Measurements from ENCODE around the gene ARFGEF2. TPM values are rescaled to one million over a fixed set of nuclear protein-coding genes. Genes with fewer than 3 reads are reported as not detected.
A peak's percentile ranks its signal among the peaks of the same experiment; 100 is the strongest.

ARFGEF2 gene
- total RNA-seq, 1 donor from 2014 or later: 22.9 TPM

DNA sequence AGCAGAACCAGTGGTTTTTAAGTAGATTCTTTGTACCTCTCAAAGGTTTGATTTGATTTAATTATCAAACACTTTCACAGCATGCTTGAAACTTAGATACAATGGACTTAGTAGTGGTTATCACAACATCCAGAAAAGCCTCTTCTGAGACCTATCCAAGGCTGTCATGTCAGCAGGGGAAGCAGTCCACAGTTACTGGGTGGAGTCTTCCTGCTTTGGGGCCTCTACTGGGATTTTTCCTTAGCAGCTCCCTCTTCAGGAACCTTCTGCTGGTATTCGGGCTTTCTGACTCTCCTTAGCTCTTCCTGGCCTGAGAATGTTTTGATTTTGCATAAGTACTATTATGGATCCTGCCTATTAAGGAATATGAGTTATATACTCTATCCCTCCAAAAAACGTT is 36.0 kb downstream of the ARFGEF2 start:
- H3K36me3 Mint-ChIP-seq (ENCODE audit: insufficient read depth): peaks cover 20% of the 10 kb centered on the region
- DNase-seq (ENCODE audit: low spot score, unreplicated experiment): no peak
- H3K27ac Mint-ChIP-seq: no peak overlapping the region
- TF ChIP-seq, protein P1, sequence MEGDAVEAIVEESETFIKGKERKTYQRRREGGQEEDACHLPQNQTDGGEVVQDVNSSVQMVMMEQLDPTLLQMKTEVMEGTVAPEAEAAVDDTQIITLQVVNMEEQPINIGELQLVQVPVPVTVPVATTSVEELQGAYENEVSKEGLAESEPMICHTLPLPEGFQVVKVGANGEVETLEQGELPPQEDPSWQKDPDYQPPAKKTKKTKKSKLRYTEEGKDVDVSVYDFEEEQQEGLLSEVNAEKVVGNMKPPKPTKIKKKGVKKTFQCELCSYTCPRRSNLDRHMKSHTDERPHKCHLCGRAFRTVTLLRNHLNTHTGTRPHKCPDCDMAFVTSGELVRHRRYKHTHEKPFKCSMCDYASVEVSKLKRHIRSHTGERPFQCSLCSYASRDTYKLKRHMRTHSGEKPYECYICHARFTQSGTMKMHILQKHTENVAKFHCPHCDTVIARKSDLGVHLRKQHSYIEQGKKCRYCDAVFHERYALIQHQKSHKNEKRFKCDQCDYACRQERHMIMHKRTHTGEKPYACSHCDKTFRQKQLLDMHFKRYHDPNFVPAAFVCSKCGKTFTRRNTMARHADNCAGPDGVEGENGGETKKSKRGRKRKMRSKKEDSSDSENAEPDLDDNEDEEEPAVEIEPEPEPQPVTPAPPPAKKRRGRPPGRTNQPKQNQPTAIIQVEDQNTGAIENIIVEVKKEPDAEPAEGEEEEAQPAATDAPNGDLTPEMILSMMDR (IDR thresholded peaks at IDR 0.05; ENCODE audit: unreplicated experiment): no peak
- H3K4me1 Mint-ChIP-seq (ENCODE audit: low read depth): no peaks in the 10 kb centered on the region
- no peak overlapping the region for H3K4me3 Mint-ChIP-seq (ENCODE audit: low read depth)
- no peaks in the 10 kb centered on the region for H3K27me3 Mint-ChIP-seq
- no peaks in the 10 kb centered on the region for H3K9me3 Mint-ChIP-seq (ENCODE audit: low read depth)

DNA sequence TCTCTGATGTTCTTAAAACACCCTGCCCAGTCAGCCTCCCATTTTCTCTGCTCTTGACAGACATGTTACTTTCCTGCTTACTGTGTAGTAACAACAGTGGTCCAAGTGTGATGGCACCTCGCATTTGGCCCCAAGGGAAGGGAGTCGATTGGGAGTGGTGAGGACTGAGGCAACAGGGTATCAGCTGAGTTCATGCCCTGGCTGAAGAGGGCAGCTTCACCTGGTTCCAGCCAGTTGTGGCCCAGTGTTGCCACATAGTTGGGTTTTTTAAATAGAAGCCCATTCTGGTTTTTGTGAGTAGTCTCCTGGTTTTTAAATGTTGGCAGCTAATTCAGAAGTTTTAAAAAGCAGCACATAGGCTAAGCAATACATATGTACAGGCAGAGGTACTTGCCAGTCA is 37.2 kb downstream of the ARFGEF2 start:
- DNase-seq (ENCODE audit: low spot score, unreplicated experiment): no peak
- Mint-ChIP-seq H3K4me3 (ENCODE audit: low read depth) (no peak overlapping the region), H3K9me3 (ENCODE audit: low read depth) (no peaks in the 10 kb centered on the region), H3K27me3 (no peaks in the 10 kb centered on the region), H3K36me3 (ENCODE audit: insufficient read depth) (peaks cover 21% of the 10 kb centered on the region), H3K4me1 (ENCODE audit: low read depth) (no peaks in the 10 kb centered on the region), H3K27ac (no peak overlapping the region)
- TF ChIP-seq, protein P1 (IDR thresholded peaks at IDR 0.05; ENCODE audit: unreplicated experiment): no peak

DNA sequence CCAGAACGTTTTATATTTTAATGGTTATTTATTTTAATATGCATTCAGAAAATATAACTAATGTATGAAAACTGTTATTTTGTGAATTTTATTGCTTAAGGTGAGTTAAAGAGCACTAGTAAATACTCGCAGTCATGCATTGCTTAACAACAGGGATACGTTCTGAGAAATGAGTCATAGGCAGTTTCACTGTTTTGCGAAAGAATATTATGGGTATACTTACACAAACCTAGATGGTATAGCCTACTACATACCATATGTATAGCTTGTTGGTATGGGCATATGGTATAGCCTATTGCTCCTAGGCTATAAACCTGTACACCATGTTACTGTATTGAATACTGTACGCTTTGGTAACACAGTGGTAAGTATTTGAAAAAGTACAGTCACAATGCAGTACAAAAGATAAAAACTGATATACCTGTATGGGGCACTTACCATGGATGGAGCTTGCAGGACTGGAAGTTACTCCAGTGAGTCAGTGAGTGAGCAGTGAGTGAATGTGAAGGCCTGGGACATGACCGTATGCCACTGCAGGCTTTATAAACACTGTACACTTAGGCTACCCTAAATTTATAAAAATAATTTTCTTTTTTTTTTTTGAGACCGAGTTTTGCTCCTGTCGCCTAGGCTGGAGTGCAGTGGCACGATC is 38.5 kb downstream of the ARFGEF2 start:
- TF ChIP-seq, protein P1 (IDR thresholded peaks at IDR 0.05; ENCODE audit: unreplicated experiment): no peak
- Mint-ChIP-seq H3K9me3 (ENCODE audit: low read depth) (no peaks in the 10 kb centered on the region), H3K36me3 (ENCODE audit: insufficient read depth) (peaks cover 18% of the 10 kb centered on the region), H3K4me1 (ENCODE audit: low read depth) (no peaks in the 10 kb centered on the region), H3K4me3 (ENCODE audit: low read depth) (no peak overlapping the region), H3K27me3 (no peaks in the 10 kb centered on the region), H3K27ac (no peak overlapping the region)
- DNase-seq (ENCODE audit: low spot score, unreplicated experiment): no peak

DNA sequence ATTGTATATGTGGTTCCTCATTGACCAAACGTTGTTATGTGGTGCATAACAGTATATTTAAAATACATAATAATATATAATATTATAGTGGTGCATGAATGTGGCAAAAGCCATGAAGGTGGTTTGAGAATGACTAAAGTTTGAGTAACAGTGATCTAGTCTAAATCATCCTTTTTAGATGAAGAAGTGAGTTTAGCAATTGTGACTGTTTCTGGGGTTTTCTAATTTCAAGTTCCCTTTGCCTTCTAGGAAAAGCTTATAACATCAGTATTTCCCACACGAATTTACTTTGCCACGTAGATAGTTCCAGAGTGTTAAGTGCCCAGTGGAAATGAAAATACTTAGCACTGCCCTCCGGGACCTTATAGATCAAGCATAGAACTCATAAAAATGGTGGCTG is 40.9 kb downstream of the ARFGEF2 start:
- H3K4me3 Mint-ChIP-seq (ENCODE audit: low read depth): no peak overlapping the region
- DNase-seq (ENCODE audit: low spot score, unreplicated experiment): no peak
- no peaks in the 10 kb centered on the region for H3K4me1 Mint-ChIP-seq (ENCODE audit: low read depth)
- H3K27ac Mint-ChIP-seq: peak overlapping the region; percentile 29
- no peaks in the 10 kb centered on the region for H3K27me3 Mint-ChIP-seq
- TF ChIP-seq, protein P1 (IDR thresholded peaks at IDR 0.05; ENCODE audit: unreplicated experiment): no peak
- H3K36me3 Mint-ChIP-seq (ENCODE audit: insufficient read depth): peaks cover 14% of the 10 kb centered on the region
- H3K9me3 Mint-ChIP-seq (ENCODE audit: low read depth): no peaks in the 10 kb centered on the region

DNA sequence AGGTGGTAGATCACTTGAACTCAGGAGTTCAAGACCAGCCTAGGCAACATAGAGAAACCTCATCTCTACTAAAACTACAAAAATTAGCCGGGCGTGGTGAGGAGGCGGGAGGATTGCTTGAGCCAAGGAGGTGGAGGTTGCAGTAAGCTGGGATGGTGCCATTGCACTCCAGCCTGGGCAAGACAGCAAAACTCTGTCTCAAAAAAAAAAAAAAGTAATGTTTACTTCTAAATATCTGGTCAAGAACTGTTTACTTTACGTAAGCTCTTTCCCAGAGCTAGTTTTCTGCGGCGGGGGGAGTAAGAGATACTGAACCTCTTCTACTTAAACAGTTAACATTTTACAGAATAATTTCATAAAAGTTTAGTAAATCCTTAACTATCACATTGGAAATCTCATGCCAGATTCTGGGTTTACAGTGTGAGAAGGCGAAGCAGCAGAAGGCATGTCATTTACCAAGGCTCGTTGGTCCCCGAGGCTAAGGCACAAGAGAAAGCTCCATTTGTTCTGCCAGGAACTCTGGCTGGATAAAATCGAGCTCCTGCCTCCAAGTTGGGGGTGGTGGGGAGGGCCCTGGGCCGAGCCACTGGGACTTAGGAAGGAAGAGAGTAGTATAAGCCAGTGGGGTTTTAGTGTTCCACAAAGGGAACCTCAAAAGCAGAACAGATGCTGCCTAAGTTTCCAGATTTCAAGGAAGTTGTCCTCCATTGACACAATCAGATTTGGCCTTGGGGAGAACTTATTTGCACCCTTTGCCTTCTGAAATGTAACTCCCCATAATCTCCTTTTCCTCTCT is 41.7 kb downstream of the ARFGEF2 start:
- Mint-ChIP-seq H3K4me1 (ENCODE audit: low read depth) (no peaks in the 10 kb centered on the region), H3K27ac (peak overlapping the region; percentile 29), H3K9me3 (ENCODE audit: low read depth) (no peaks in the 10 kb centered on the region), H3K27me3 (no peaks in the 10 kb centered on the region), H3K36me3 (ENCODE audit: insufficient read depth) (peaks cover 13% of the 10 kb centered on the region), H3K4me3 (ENCODE audit: low read depth) (no peak overlapping the region)
- TF ChIP-seq, protein P1 (IDR thresholded peaks at IDR 0.05; ENCODE audit: unreplicated experiment): no peak
- DNase-seq (ENCODE audit: low spot score, unreplicated experiment): no peak
